Fibroblast of lung (primary cell): ENCODE data around the gene UQCR10.

Experiments
- EZH2 ChIP-seq: IDR thresholded peaks from 2 replicates; pipeline ENCODE4 v1.5.1; 2012; ENCODE audit warnings: low read length, control low read depth, mild to moderate bottlenecking; ENCODE audit errors: missing control alignments
- TF ChIP-seq, protein P1 (sequence below), 2 donors: IDR thresholded peaks in 1 of 2; conservative IDR thresholded peaks in 1 of 2; 1 replicate in 1 of 2; 2 replicates in 1 of 2; pipeline ENCODE4 v1.5.1; 2011 to 2012; ENCODE audit warnings: low read length in 2 of 2, control low read depth in 1 of 2, inconsistent platforms in 1 of 2, low read depth in 1 of 2, mild to moderate bottlenecking in 1 of 2

DNA sequence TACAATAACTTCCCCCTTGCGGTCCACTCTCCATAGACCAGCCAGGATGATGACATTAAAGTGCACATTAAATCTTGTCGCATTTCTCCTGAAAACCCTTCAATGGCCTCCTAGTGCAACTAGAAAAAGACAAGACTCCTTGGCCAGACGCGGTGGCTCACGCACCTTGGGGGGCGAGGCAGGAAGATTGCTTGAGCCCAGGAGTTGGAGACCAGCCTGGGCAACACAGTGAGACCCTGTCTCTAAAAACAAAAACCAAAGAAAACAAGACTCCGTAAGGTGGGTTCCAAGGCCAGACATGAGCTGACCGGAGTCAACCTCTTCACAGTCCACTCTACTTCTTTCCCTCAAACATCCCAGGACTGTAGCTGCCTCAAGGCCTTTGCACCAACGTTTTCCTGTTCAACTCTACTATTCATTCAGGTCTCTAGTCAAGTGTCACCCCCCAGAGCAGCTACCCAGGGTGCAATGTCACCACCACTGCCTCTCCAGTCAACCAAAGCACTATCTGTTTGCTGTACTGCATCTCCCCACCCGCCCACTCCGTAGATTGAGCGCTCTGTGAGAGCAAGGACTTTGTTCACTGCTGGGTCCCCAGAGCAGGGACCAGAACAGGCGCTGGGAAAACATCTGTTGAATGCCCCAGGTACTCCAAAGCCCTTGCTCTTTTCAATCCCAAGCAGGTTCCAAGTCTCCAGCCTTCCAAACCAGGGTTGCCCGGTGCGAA, 1.1 kb upstream of the UQCR10 start:
- TF ChIP-seq, protein P1, sequence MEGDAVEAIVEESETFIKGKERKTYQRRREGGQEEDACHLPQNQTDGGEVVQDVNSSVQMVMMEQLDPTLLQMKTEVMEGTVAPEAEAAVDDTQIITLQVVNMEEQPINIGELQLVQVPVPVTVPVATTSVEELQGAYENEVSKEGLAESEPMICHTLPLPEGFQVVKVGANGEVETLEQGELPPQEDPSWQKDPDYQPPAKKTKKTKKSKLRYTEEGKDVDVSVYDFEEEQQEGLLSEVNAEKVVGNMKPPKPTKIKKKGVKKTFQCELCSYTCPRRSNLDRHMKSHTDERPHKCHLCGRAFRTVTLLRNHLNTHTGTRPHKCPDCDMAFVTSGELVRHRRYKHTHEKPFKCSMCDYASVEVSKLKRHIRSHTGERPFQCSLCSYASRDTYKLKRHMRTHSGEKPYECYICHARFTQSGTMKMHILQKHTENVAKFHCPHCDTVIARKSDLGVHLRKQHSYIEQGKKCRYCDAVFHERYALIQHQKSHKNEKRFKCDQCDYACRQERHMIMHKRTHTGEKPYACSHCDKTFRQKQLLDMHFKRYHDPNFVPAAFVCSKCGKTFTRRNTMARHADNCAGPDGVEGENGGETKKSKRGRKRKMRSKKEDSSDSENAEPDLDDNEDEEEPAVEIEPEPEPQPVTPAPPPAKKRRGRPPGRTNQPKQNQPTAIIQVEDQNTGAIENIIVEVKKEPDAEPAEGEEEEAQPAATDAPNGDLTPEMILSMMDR (conservative IDR thresholded peaks at IDR 0.05 in 1 of 2, IDR thresholded peaks at IDR 0.05 in 1 of 2; ENCODE audit: low read depth in 1 of 2, low read length in 2 of 2): no peak
- TF ChIP-seq EZH2: no peak
